Activated CD8-positive, alpha-beta memory T cell treated with anti-CD3 and anti-CD28 coated beads, Interleukin-2, amount 50 U/mL, for 4 hours (primary cell): ENCODE measurements around the gene ARIH1.
A peak's percentile ranks its signal among the peaks of the same experiment; 100 is the strongest.
"Not testable (repeated sequence)": the region's sequence is repeated elsewhere in the genome, so short reads cannot be mapped to it uniquely, and the experiment has no call there.

Source experiments
- DNase-seq: peaks from one replicate; pipeline ENCODE4 v3.0.0-alpha.2; 2020

Gene ARIH1

DNA sequence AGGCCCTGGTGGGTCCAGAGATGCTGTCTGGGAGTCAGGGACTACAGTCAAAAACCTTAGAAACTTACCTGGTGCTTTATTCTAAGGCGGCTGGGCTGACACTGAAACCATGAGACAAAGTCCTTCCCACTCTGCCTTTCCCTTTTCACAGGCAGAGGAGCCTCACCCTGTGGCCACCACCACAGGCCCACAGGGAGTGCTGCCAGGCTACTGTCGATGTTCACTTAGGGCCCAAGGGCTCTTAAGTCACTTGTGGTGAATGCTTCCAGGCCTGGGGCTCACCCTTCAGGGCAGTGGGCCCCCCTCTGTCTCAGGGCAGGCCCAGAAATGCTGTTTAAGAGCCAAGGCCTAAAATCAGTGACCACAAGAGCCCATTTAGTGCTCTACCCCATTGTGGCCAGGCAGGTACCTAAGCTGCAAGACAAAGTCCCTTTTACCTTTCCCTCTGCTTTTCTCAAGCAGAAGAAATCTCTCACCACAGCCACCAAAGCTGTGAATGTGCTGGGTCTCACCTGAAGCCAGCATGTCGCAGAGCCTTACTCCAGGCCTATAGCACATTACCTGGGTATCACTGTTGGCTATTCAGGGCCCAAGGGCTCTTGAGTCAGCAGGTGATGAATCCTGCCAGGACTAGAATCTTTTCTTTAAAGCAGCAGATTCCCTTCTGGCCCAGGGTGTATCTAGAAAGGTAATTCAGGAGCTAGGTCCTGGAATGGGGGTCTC, 140.8 kb downstream of the ARIH1 start:
- no peak for DNase-seq

DNA sequence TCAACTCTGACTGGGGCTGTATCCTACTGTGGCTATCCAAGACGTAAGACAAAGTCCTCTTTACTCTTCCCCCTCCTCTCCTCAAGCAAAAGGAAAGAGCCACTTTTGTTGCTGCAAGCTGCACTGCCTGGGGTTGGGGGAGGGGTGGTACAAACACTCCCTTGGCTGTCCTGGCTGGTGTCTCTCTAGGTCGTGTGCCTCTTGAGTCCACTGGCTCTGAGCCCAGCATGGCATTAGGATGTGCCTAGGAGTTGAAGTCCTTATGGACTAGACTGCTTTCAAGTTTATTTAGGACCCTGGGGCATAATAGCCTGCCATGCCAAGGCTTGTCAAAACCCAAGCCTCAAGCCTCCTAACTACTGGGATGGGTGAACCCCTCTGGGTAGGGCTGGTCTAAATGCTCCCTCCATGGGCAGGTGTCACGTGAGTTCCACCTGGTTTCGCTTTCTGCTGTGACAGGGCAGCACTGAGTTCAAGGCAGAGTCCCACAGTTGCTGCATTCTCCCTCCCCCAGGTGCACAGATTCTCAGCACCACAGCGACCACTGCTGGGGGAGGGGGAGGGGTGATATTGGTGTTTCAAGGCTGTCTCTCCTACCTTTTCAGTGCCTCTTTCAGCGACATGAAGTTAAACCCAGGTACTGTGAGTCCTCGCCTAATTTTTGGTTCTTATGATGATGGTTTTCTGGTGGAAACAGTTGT, 141.6 kb downstream of the ARIH1 start:
- not testable (repeated sequence) for DNase-seq

DNA sequence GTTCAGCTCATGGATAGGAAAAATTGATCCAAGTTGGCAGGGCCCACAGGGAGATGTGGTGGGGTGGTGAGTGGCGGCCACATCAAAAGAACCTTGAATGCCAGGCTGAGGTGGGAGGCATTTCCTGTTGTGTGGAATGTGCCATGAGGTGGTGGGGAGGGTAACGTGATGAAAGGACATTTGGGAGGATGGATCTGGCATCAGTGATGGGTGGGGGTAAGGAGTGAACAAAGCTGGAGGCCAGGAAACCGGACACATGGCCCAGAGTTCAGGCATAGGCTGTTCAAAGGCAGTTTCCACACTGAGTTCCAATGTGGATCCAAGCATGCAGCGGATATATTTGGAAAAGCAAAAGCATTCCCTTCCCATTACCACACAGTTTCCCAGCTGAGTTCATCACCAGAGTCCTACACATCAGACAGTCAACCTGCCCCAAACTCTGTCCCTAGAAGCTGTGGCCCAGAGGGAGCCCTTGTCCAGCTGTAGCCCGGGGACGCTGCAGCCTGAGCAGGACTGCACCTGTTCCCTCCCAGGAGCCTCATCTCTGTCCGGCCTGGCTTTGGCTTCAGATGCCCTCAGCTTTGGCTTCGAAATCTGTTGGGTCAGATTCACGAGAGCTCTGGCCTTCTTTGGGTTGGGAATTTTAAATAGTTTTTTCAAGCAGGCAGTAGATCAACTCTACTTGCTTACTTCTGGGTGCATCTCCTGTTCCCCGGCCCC, 142.5 kb downstream of the ARIH1 start:
- no peak for DNase-seq

DNA sequence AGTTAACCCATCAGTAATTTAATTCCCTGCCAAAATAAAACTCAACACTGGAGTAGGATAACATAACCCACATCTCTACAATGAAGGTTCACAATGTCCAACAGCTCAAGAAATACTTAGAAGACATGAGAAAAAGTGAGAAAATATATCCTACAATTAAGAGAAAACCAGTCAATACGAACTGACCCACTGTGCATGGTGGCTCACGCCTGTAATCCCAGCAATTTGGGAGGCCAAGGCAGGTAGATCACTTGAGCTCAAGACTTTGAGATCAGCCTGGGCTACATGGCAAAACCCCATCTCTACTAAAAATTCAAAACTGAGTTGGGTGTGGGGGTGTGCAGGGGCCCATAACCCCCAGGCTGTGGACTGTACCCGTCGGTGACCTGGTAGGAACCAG, 149.7 kb downstream of the ARIH1 start:
- DNase-seq, result not testable (repeated sequence)

DNA sequence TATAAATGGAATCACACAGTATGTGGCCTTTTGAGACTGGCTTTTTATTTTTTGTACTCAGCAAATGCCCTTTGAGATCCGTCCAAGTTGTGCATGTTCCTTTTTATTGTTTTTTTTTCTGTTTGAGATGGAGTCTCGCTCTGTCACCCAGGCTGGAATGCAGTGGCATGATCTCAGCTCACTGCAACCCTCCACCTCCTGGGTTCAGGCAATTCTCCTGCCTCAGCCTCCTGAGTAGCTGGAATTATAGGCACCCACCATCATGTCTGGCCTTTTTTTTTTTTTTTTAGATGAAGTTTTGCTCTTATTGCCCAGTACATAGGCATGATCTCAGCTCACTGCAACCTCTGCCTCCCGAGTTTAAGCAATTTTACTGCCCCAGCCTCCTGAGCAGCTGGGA, 152.0 kb downstream of the ARIH1 start:
- not testable (repeated sequence) for DNase-seq

DNA sequence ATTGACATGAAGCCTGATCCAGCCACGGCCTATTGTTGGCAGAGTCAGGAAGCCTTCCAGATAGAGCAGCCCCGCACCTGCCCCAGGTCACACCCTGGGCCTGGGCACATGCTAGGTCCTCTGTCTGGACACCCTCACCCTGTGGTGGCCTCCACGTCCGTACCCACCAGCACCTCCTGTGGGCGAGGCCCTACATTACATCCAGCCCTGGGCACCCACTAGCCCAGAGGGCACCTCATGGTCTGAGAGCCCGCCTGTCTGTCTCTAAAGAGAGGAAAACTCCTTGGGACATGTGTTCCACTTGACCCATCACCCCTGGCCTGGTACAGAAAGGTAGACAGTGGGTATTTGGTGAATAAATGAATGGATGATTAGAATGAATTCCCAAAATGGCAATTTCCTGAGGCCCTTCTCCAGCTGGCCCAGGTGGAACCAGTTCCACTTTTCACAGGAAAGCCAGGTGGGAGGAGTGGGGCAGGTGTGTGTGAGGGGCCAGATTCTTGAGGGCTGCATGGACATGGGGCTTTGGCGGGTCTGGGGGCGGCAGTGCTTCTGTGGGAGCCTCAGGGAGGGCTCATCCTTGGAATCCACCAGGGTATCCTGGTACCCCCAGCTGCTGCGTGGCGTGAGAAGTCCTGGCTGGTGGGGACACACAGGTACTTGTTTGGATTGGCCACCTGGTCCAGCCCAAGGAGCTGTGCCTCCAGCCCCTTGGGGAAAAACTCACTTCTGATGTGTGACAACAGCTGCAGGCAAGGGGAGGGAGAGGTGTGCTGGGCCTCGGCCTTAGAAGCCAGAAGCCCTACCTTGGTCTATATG, 154.3 kb downstream of the ARIH1 start:
- not testable (repeated sequence) for DNase-seq

DNA sequence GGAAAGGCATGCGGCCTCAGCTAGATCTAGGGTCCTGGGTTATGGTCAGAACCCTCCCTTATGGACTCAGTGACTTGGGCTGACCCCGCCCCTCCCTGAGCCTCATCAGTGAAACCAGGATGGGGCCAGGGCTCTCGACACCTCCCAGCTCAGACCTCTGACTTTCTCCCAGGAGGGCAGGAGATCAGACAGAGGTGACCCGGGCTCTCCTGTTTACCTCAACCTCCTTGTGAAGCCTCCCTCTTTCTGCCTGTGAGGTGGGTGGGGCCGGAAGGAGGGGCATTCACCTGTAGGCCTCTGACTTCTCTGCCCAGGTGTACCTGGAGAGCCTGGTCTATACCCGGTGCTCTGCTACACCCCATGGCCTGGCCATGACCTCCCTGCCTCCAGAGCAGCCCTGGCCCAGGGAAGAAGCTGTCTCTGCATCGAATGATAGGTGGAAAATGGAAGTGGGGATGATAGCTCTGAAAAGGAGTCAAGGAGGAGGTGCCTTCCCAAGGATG, 155.0 kb downstream of the ARIH1 start:
- not testable (repeated sequence) for DNase-seq

DNA sequence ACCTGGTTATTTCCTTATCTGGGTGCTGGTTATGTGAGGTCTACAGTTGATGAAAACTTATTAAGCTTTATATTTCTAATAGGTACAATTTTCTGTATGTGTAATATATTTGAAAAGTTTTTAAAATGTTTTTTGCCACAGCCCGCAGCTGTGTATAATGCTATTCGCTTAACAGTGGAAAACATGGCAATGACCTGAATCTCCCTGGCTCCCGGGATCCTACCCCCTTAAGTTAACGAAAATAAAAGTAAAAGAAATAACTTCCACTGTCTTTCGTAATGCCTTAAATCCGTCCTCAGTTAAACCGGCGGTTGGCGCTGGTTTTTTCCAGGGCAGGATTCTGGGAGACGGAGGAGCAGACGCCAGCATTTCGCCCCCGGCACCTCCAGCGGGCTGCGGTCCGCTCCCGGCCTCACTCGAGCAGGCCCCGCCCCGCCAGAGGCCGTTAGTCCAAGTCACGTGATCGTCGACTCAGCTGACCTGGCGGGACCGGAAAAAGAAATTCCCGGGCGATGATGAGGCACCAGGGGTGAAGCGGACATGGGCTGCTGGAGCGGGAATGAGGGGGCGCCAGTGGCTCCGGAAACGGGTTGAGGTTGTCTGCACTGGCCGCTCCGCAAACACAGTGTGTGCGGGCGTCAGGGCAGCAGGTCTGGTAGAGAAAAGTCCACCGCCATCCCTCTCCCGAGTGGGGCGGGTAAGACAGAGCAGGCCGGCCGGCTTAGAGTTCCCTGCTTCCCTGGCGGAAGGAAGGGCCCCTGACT, 162.6 kb downstream of the ARIH1 start:
- peak; percentile 22 for DNase-seq

DNA sequence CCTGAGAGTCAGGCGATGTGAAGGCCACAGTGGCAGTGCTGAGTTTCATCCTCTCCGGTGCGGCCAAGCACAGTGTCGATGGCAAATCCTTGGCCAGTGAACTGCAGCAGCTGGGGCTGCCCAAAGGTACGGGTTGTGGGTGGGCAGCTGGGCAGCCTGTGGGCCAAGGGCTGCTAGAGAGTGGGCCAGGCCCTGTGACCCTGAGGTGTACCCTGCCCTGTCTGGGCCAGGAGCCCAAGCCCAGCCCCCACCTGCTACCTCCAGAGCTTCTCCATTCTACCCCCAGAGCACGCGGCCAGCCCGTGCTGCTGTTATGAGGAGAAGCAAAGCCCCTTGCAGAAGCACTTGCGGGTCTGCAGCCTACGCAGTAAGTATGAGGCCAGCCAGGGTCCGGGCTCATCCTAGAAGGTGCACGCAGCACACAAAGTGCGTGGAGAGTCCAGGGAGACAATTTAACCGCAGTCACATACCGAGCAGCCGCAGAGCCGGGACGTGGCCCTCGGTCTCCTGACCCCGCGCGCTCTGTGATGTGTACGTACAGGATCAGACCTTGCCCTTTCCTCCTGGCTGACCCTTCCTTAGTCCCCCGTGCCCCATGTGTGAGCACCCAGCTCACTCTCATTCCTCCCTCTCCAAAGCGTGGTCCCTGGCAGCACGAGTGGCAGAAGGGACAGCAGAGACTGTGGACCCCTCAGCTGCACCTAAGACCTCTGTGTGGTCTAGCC, 165.8 kb downstream of the ARIH1 start:
- DNase-seq, result not testable (repeated sequence)

DNA sequence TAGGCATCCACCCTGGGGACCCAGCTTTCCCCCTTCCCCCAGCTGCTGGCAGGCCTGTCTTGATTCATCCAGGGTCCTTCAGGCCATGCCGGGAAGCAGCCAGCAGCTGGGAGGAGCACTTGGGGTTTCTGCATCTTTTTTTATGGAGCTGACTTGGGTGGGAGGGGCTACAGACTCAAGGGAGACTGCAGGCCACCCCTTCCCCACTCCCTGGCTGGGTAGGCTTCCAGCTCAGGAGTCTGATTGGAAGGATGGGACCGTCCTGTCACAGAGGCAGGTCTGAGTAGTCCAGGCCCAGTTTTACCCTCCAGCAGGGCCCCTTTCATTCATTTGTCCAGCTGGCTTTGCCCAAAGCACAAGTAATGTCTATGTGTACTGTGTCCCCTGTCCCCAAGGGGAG, 168.1 kb downstream of the ARIH1 start:
- DNase-seq, result not testable (repeated sequence)

DNA sequence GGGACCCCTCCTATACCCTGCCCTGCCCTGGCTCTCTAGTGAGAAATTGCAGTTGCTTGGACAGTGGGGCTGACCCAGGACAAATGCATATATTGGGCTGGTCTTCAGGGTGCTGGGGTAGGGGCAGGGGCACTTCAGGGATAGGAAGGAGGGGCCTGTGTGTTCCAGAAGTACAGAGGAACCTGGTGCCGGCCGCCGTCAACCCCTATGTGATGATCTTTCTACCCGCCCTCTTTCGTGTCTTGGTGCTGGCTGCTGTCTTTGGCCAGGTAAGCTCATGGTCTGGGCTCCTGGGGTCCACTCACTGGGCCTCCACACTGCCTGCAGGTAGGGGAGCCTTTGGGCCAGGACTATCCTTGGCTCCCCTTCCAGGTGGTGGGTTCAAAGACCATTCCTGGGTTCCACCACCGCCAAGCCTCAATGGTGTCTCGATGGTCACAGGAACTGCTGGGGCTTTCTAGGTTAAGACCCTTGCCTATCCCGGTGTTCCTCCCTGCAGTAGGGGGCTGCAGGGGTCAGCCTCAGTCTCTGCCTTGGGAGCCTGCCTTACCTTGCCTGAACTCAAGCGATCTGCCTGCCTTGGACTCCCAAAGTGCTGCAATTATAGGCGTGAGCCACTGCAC, 174.6 kb downstream of the ARIH1 start:
- not testable (repeated sequence) for DNase-seq
